Stimulated activated CD4-positive, alpha-beta T cell treated with anti-CD3 and anti-CD28 coated beads, Interleukin-12 subunit alpha, Interleukin-12 subunit beta, amount 100 ng/mL, for 48 hours (primary cell): ENCODE data around the gene PRKRA.
"Not testable (repeated sequence)": the region's sequence is repeated elsewhere in the genome, so short reads cannot be mapped to it uniquely, and the experiment has no call there.

Experiments
- DNase-seq, 3 donors: peaks; one replicate each; pipeline ENCODE4 v3.0.0-alpha.2; 2020; ENCODE audit warnings: low read depth in 2 of 3, low spot score in 1 of 3

Gene PRKRA

GRCh38 chr2:178414266-178415247, 36.4 kb downstream of the PRKRA start:
- peak; percentile 76 to 79 (median 77) for DNase-seq

GRCh38 chr2:178413472-178414265, 37.3 kb downstream of the PRKRA start:
- DNase-seq: peak; percentile 57 to 77 (median 62)

GRCh38 chr2:178412453-178412852, 38.5 kb downstream of the PRKRA start:
- not testable (repeated sequence) for DNase-seq

GRCh38 chr2:178412047-178412446, 38.9 kb downstream of the PRKRA start:
- no peak for DNase-seq

- DNase-seq: no peak
These were observed 41.7 kb downstream of the PRKRA start for GRCh38 chr2:178409261-178409660.

GRCh38 chr2:178404368-178404767, 46.6 kb downstream of the PRKRA start:
- DNase-seq: peak in 1 of 3 donors; percentile 2

GRCh38 chr2:178403671-178404306, 47.2 kb downstream of the PRKRA start:
- DNase-seq: no peak

GRCh38 chr2:178401994-178402437, 49.0 kb downstream of the PRKRA start:
- no peak for DNase-seq

- no peak for DNase-seq
These were observed 53.9 kb downstream of the PRKRA start for GRCh38 chr2:178397002-178397605.

- DNase-seq: no peak
These were observed 54.9 kb downstream of the PRKRA start for GRCh38 chr2:178395941-178396570.

- no peak for DNase-seq
These were observed 55.7 kb downstream of the PRKRA start for GRCh38 chr2:178395295-178395694.

GRCh38 chr2:178394859-178395258, 56.1 kb downstream of the PRKRA start:
- DNase-seq: no peak

GRCh38 chr2:178392215-178392614, 58.8 kb downstream of the PRKRA start:
- no peak for DNase-seq

- DNase-seq: no peak
These were observed 59.3 kb downstream of the PRKRA start for GRCh38 chr2:178391701-178392100.

GRCh38 chr2:178388287-178388686, 62.7 kb downstream of the PRKRA start:
- no peak for DNase-seq

- no peak for DNase-seq
These were observed 63.9 kb downstream of the PRKRA start for GRCh38 chr2:178386986-178387597.

- no peak for DNase-seq
These were observed 65.3 kb downstream of the PRKRA start for GRCh38 chr2:178385595-178386148.

- no peak for DNase-seq
These were observed 67.3 kb downstream of the PRKRA start for GRCh38 chr2:178383718-178384117.
